Endothelial cell (in vitro differentiated cells): ENCODE data around the gene CHPF. TPM values are rescaled to one million over a fixed set of nuclear protein-coding genes. Genes with fewer than 3 reads are reported as not detected.

Experiments
- DNase-seq: peaks from one replicate; pipeline ENCODE4 v3.0.0; 2021; ENCODE audit warnings: low spot score
- H3K27ac Mint-ChIP-seq: one replicate; pipeline ENCODE4 v1.8.0; 2021; ENCODE audit warnings: mixed read lengths, inconsistent platforms; ENCODE audit not compliant: unreplicated experiment
- H3K27me3 Mint-ChIP-seq: one replicate; pipeline ENCODE4 v1.8.0; 2021; ENCODE audit warnings: mild to moderate bottlenecking, moderate library complexity, mixed read lengths, inconsistent platforms; ENCODE audit not compliant: unreplicated experiment
- H3K36me3 Mint-ChIP-seq: one replicate; pipeline ENCODE4 v1.8.0; 2021; ENCODE audit warnings: mild to moderate bottlenecking, low read depth, mixed read lengths, inconsistent platforms; ENCODE audit not compliant: unreplicated experiment
- H3K4me1 Mint-ChIP-seq: one replicate; pipeline ENCODE4 v1.8.0; 2021; ENCODE audit warnings: mild to moderate bottlenecking, mixed read lengths, inconsistent platforms; ENCODE audit not compliant: unreplicated experiment
- H3K4me3 Mint-ChIP-seq: one replicate; pipeline ENCODE4 v1.8.0; 2021; ENCODE audit warnings: mild to moderate bottlenecking, mixed read lengths, inconsistent platforms; ENCODE audit not compliant: unreplicated experiment
- H3K9me3 Mint-ChIP-seq: one replicate; pipeline ENCODE4 v1.8.0; 2021; ENCODE audit warnings: mixed read lengths, inconsistent platforms; ENCODE audit not compliant: unreplicated experiment
- total RNA-seq: library from RNA; stranded (reverse); fragmentation: NEBNext Ultra II Directional; extraction: Animal tissue kit (Norgen Biotek cat#: 25700); gene quantifications from one replicate; pipeline ENCODE4 v1.2.1, GENCODE V29; 2021; ENCODE audit not compliant: unreplicated experiment
- TF ChIP-seq, protein P1 (sequence below): fragments of 200-600 bp; sonication (generic); IDR thresholded peaks from one replicate; pipeline ENCODE4 v1.5.0; 2021; ENCODE audit warnings: antibody characterized with exemption; ENCODE audit not compliant: unreplicated experiment

Gene CHPF
- total RNA-seq, 1 donor from 2014 or later, result 4.1 TPM

DNA sequence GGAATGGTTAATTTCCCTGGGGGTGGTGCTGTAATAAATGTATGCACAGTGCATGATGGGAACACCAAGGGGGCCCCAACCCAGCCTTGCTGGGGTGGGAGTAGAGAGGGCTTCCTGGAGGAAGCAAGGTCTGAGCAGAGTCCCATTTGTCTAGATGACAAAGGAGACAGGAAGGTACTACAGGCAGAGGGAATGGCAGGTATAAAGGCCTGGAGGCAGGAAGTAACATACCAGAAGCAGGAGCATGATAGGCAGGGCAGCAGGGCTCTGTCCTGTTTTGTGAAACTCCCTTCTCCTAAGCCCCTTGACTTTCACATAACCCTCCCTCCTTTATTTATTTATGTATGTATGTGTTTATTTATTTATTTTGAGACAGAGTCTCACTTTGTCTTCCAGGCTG, 41.0 kb downstream of the CHPF start:
- peaks cover 56% of the 10 kb centered on the region for H3K4me1 Mint-ChIP-seq
- H3K27me3 Mint-ChIP-seq, result peaks cover 16% of the 10 kb centered on the region
- no peak overlapping the region for H3K4me3 Mint-ChIP-seq
- DNase-seq, result no peak
- peak overlapping the region; percentile 24 for H3K27ac Mint-ChIP-seq
- H3K36me3 Mint-ChIP-seq, result peaks cover 24% of the 10 kb centered on the region
- TF ChIP-seq, protein P1, sequence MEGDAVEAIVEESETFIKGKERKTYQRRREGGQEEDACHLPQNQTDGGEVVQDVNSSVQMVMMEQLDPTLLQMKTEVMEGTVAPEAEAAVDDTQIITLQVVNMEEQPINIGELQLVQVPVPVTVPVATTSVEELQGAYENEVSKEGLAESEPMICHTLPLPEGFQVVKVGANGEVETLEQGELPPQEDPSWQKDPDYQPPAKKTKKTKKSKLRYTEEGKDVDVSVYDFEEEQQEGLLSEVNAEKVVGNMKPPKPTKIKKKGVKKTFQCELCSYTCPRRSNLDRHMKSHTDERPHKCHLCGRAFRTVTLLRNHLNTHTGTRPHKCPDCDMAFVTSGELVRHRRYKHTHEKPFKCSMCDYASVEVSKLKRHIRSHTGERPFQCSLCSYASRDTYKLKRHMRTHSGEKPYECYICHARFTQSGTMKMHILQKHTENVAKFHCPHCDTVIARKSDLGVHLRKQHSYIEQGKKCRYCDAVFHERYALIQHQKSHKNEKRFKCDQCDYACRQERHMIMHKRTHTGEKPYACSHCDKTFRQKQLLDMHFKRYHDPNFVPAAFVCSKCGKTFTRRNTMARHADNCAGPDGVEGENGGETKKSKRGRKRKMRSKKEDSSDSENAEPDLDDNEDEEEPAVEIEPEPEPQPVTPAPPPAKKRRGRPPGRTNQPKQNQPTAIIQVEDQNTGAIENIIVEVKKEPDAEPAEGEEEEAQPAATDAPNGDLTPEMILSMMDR, result no peak
- no peaks in the 10 kb centered on the region for H3K9me3 Mint-ChIP-seq

DNA sequence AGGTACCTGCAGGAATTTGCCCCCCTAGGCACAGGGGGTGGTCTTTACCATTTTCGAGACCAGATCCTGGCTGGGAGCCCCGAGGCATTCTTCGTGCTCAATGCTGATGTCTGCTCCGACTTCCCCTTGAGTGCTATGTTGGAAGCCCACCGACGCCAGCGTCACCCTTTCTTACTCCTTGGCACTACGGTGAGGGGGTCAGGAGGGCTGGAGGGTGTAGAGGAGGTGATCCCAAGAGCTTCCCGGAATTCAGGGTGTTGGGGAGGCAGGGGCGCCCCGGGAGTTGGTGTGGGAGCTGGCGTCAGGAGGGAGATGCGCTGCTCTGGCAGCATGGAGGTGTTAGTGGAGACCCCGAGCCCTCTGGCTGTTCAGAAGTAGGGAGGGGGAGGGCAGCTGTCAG, 41.8 kb downstream of the CHPF start:
- Mint-ChIP-seq H3K4me3 (no peak overlapping the region), H3K27ac (no peak overlapping the region), H3K36me3 (peaks cover 24% of the 10 kb centered on the region)

DNA sequence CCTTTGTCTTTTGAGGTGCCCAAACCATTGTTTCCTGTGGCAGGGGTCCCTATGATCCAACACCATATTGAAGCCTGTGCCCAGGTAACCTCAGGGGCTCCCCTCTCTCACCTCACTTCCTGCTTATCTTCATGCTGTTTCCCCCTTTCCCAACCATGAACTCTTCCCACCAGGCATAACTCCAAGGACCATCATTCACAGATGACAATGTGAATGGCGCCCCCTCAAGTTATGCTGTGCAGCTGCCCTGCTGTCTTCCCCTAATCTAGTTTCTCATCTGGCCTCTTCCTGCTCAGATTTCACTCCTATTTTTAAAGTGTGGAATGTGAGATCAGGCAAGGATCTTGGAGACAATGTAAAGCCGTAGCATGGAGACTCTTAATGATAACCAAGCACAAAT, 43.5 kb downstream of the CHPF start:
- Mint-ChIP-seq H3K27ac (no peak overlapping the region), H3K4me1 (peaks cover 50% of the 10 kb centered on the region), H3K27me3 (peaks cover 23% of the 10 kb centered on the region), H3K9me3 (no peaks in the 10 kb centered on the region), H3K36me3 (peaks cover 14% of the 10 kb centered on the region), H3K4me3 (peak overlapping the region; percentile 16)
- TF ChIP-seq, protein P1, result no peak
- DNase-seq, result no peak

More for the DNA sequence above, 41.8 kb downstream of the CHPF start:
- Mint-ChIP-seq H3K27me3 (peaks cover 18% of the 10 kb centered on the region), H3K4me1 (peaks cover 53% of the 10 kb centered on the region), H3K9me3 (no peaks in the 10 kb centered on the region)
- TF ChIP-seq, protein P1, result no peak
- DNase-seq, result no peak

DNA sequence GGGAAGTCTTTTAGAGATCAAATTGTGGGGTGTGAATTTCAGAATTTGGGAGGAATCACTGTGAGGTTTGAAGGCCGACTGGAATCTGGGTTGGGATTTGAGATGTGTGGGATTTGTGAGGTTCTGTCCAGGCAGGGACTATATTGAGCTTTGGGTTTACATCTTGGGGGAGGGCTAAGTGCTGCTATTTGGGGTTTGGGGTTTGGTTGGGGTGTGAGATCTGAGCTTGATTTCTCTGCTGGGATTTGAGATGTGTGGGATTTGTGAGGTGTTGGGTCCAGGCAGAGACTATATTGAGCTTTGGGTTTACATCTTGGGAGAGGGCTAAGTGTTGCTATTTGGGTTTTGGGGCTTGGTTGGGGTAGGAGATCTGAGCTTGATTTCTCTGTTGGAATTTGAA, 44.1 kb downstream of the CHPF start:
- Mint-ChIP-seq H3K4me1 (peaks cover 50% of the 10 kb centered on the region), H3K9me3 (no peaks in the 10 kb centered on the region), H3K36me3 (peaks cover 11% of the 10 kb centered on the region), H3K4me3 (peak overlapping the region; percentile 92), H3K27me3 (peaks cover 24% of the 10 kb centered on the region), H3K27ac (peak overlapping the region; percentile 22)
- TF ChIP-seq, protein P1, result no peak
- DNase-seq, result no peak

DNA sequence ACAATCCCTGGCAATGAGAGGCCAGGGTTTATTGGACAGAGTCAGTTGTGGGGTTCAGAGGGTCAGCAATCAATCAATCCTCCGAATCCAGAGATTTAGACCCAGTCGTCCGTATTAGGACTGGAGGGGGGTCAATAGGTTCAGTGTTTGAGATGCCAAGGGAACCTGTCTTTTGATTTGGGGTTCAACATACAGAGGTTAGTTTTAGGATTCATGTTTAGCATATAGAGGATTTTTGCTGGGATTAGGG, 44.6 kb downstream of the CHPF start:
- Mint-ChIP-seq H3K27me3 (peaks cover 24% of the 10 kb centered on the region), H3K4me1 (peaks cover 50% of the 10 kb centered on the region), H3K4me3 (peak overlapping the region; percentile 92), H3K36me3 (peaks cover 10% of the 10 kb centered on the region), H3K27ac (peak overlapping the region; percentile 22), H3K9me3 (no peaks in the 10 kb centered on the region)
- no peak for DNase-seq
- TF ChIP-seq, protein P1, result no peak
